H1 (cell line): ENCODE results near the gene PXDN. TPM values are rescaled to one million over a fixed set of nuclear protein-coding genes. Genes with fewer than 3 reads are reported as not detected.
A peak's percentile ranks its signal among the peaks of the same experiment; 100 is the strongest.

Experiments used
- ATF2 ChIP-seq: IDR thresholded peaks from 2 replicates; pipeline ENCODE4 v1.6.1; 2012; ENCODE audit warnings: low read length, inconsistent platforms
- BACH1 ChIP-seq: IDR thresholded peaks from 2 replicates; pipeline ENCODE4 v1.6.1; 2012; ENCODE audit warnings: low read length, improper control_type of control experiment
- BRCA1 ChIP-seq: IDR thresholded peaks from 2 replicates; pipeline ENCODE4 v1.6.1; 2012; ENCODE audit warnings: low read depth, low read length, improper control_type of control experiment
- CBX8 ChIP-seq: fragments of 300-800, 300-1000 bp; sonication (generic); IDR thresholded peaks from 2 replicates; pipeline ENCODE4 v1.7.1; 2016; ENCODE audit warnings: low read depth, low read length, borderline replicate concordance
- CREB1 ChIP-seq: IDR thresholded peaks from 2 replicates; pipeline ENCODE4 v1.6.1; 2012; ENCODE audit warnings: inconsistent platforms
- CTBP2 ChIP-seq: IDR thresholded peaks from 2 replicates; pipeline ENCODE4 v1.7.0; 2011; ENCODE audit warnings: borderline replicate concordance, mild to moderate bottlenecking, moderate library complexity, mixed read lengths, low read length; ENCODE audit not compliant: insufficient read depth, insufficient read length
- EGR1 ChIP-seq: IDR thresholded peaks from 2 replicates; pipeline ENCODE4 v1.6.1; 2011; ENCODE audit warnings: low read depth, low read length, borderline replicate concordance
- EP300 ChIP-seq, 2 experiments: IDR thresholded peaks; 1 replicate in 1 of 2; 2 replicates in 1 of 2; pipeline ENCODE4 v1.6.1; 2011 to 2012; ENCODE audit warnings: low read depth in 2 of 2, low read length in 2 of 2, mild to moderate bottlenecking in 2 of 2, borderline replicate concordance in 1 of 2, inconsistent platforms in 1 of 2, moderate library complexity in 1 of 2
- FOSL1 ChIP-seq: IDR thresholded peaks from 2 replicates; pipeline ENCODE4 v1.6.1; 2011; ENCODE audit warnings: mild to moderate bottlenecking, low read depth, low read length, moderate library complexity; ENCODE audit not compliant: insufficient read depth
- HDAC6 ChIP-seq: IDR thresholded peaks from one replicate; pipeline ENCODE4 v1.7.1; 2012; ENCODE audit warnings: low read depth, mild to moderate bottlenecking, inconsistent platforms, low read length, moderate library complexity
- MAFK ChIP-seq: IDR thresholded peaks from 2 replicates; pipeline ENCODE4 v1.6.1; 2012; ENCODE audit warnings: low read depth, mild to moderate bottlenecking, improper control_type of control experiment, low read length
- NANOG ChIP-seq: IDR thresholded peaks from 2 replicates; pipeline ENCODE4 v1.6.1; 2011; ENCODE audit warnings: low read length, low read depth, mild to moderate bottlenecking, inconsistent platforms; ENCODE audit not compliant: insufficient read depth, poor library complexity, severe bottlenecking
- PHF8 ChIP-seq: fragments of 200-600 bp; sonication (generic); conservative IDR thresholded peaks from 2 replicates; pipeline ENCODE4 v1.7.1; 2012; ENCODE audit warnings: low read depth, mild to moderate bottlenecking, inconsistent platforms, low read length, moderate library complexity
- SIN3A ChIP-seq, 2 experiments: IDR thresholded peaks in 1 of 2; conservative IDR thresholded peaks in 1 of 2; 2 replicates each; pipeline ENCODE4 v1.6.1; 2011 to 2012; ENCODE audit warnings: low read length in 2 of 2, improper control_type of control experiment in 1 of 2, low read depth in 1 of 2, mild to moderate bottlenecking in 1 of 2
- SIRT6 ChIP-seq: IDR thresholded peaks from one replicate; pipeline ENCODE4 v1.7.1; 2012; ENCODE audit warnings: low read length, inconsistent platforms
- SIX5 ChIP-seq: IDR thresholded peaks from 2 replicates; pipeline ENCODE4 v1.6.1; 2011; ENCODE audit warnings: mild to moderate bottlenecking, low read depth, low read length
- SP1 ChIP-seq: IDR thresholded peaks from 2 replicates; pipeline ENCODE4 v1.6.1; 2011; ENCODE audit warnings: low read depth, low read length
- SP2 ChIP-seq: IDR thresholded peaks from 2 replicates; pipeline ENCODE4 v1.6.1; 2012; ENCODE audit warnings: mild to moderate bottlenecking, low read length, inconsistent platforms
- SP4 ChIP-seq: IDR thresholded peaks from 2 replicates; pipeline ENCODE4 v1.6.1; 2012; ENCODE audit warnings: low read length, inconsistent platforms
- SUZ12 ChIP-seq: fragments of 200-600 bp; sonication (generic); IDR thresholded peaks from 2 replicates; pipeline ENCODE4 v1.6.1; 2012; ENCODE audit warnings: mild to moderate bottlenecking, inconsistent platforms, low read length, moderate library complexity, mixed read lengths
- TBP ChIP-seq: IDR thresholded peaks from 2 replicates; pipeline ENCODE4 v1.6.1; 2011; ENCODE audit warnings: low read depth, low read length, improper control_type of control experiment
- USF2 ChIP-seq: IDR thresholded peaks from 2 replicates; pipeline ENCODE4 v1.6.1; 2011; ENCODE audit warnings: low read length, improper control_type of control experiment
- polyA plus RNA-seq, 7 experiments: library from polyadenylated mRNA; depleted of rRNA in 3 of 7; stranded (reverse) in 5 of 7; unstranded in 2 of 7; fragments of >200 nt in 5 of 7; fragments of 200-250 nt in 2 of 7; gene quantifications; 1 replicate in 5 of 7; 2 replicates in 1 of 7; 4 replicates in 1 of 7; pipeline versions ENCODE4 v1.2.1 to v1.2.3, GENCODE V29; 2011 to 2013; ENCODE audit warnings: missing spikeins in 2 of 7, mixed read lengths in 2 of 7
- total RNA-seq: library from RNA; stranded (reverse); fragmentation: NEBNext Ultra II Directional; extraction: Animal tissue kit (Norgen Biotek cat#: 25700); gene quantifications from 2 replicates; pipeline ENCODE4 v1.2.1, GENCODE V29; 2021

The PXDN gene
- total and polyA plus RNA-seq, 2 of the 8 experiments (the other 6 are each of a cell fraction or from before 2014, with no cell fraction given) = 104 to 141 TPM

GRCh38 chr2:1625281-1626001 is 118.9 kb downstream of the PXDN start (continued):
- TF ChIP-seq FOSL1 = no peak
- TF ChIP-seq EP300 (IDR thresholded peaks at IDR 0.05; ENCODE audit: borderline replicate concordance in 1 of 2, low read depth in 2 of 2, low read length in 2 of 2) = peak in 1 of 2 experiments; percentile 97; a peak in 2 of 3 replicates
- no peak for TF ChIP-seq SP4
- TF ChIP-seq SUZ12 = no peak
- no peak for TF ChIP-seq SIX5
- peak; percentile 30; the same call in 1 of the 2 replicates for TF ChIP-seq TBP
- no peak for TF ChIP-seq HDAC6
- no peak for TF ChIP-seq EGR1
- no peak for TF ChIP-seq CREB1
- peak; percentile 59 for TF ChIP-seq CTBP2
- TF ChIP-seq BRCA1 = no peak
- TF ChIP-seq BACH1 = peak; percentile 61; the same call in 1 of the 2 replicates
- TF ChIP-seq SIRT6 = no peak
- TF ChIP-seq SP1 = peak; percentile 90
- TF ChIP-seq SIN3A (conservative IDR thresholded peaks at IDR 0.05 in 1 of 2, IDR thresholded peaks at IDR 0.05 in 1 of 2; ENCODE audit: low read depth in 1 of 2, low read length in 2 of 2) = peak in 1 of 2 experiments; percentile 21; a peak in 1 of 4 replicates
- TF ChIP-seq USF2 = no peak; the same call in 1 of the 2 replicates
- no peak for TF ChIP-seq MAFK
- TF ChIP-seq ATF2 = peak; percentile 89; the same call in 1 of the 2 replicates
- no peak for TF ChIP-seq SP2
- peak; percentile 72 for TF ChIP-seq NANOG
- no peak for TF ChIP-seq CBX8
- 0 out of 2 replicates have a peak, but pooled peaks have one; percentile 20 for TF ChIP-seq PHF8
